ENCODE data around the gene PPP2R3C.

- TF ChIP-seq CHD2 (IDR thresholded peaks at IDR 0.05; ENCODE audit: low read depth, low read length) (no peak), MIER2 (CRISPR knock-in tag; IDR thresholded peaks at IDR 0.05) (no peak), ARNT2 (CRISPR knock-in tag; IDR thresholded peaks at IDR 0.05; ENCODE audit: low read depth) (no peak), BCLAF1 (IDR thresholded peaks at IDR 0.05) (no peak), CTCF (CRISPR knock-in tag; IDR thresholded peaks at IDR 0.05) (no peak), TBX2 (CRISPR knock-in tag; IDR thresholded peaks at IDR 0.05; ENCODE audit: borderline replicate concordance) (no peak), MTA3 (CRISPR knock-in tag; IDR thresholded peaks at IDR 0.05) (no peak), CBX2 (IDR thresholded peaks at IDR 0.05; ENCODE audit: low read depth, low read length) (no peak), CBX2 (CRISPR knock-in tag; IDR thresholded peaks at IDR 0.05; ENCODE audit: low read depth) (no peak), PHF20 (CRISPR knock-in tag; IDR thresholded peaks at IDR 0.05) (no peak), EZH2 (conservative IDR thresholded peaks at IDR 0.05; ENCODE audit: low read depth, low read length) (no peak), ZBTB21 (CRISPR knock-in tag; IDR thresholded peaks at IDR 0.05) (no peak), ZNF138 (CRISPR knock-in tag; IDR thresholded peaks at IDR 0.05; ENCODE audit: low read depth) (no peak), KDM5A (IDR thresholded peaks at IDR 0.05; ENCODE audit: borderline replicate concordance, low read length) (no peak)
Observed at GRCh38 chr14:35051796-35052195, 70.0 kb downstream of the PPP2R3C start.
